CD4-positive, alpha-beta T cell treated with Interleukin-12 subunit alpha and Interleukin-12 subunit beta, for 1 hour (primary cell): ENCODE results near the gene SUSD3.
"Not testable (repeated sequence)": the region's sequence is repeated elsewhere in the genome, so short reads cannot be mapped to it uniquely, and the experiment has no call there.

ENCODE experiments used
- DNase-seq: peaks from one replicate; pipeline ENCODE4 v3.0.0-alpha.2; 2020

SUSD3 gene

GRCh38 chr9:93058355-93059010 lies at the start of gene SUSD3:
TSS of gene SUSD3 (plus strand) at chr9:93058701. CDS start at chr9:93058743, 42 bp downstream.
- peak; percentile 77 for DNase-seq

GRCh38 chr9:93009337-93010015 lies 49.0 kb upstream of the SUSD3 start:
- DNase-seq = no peak

- no peak for DNase-seq
Measured at GRCh38 chr9:93010056-93010455, 48.4 kb upstream of the SUSD3 start.

DNA sequence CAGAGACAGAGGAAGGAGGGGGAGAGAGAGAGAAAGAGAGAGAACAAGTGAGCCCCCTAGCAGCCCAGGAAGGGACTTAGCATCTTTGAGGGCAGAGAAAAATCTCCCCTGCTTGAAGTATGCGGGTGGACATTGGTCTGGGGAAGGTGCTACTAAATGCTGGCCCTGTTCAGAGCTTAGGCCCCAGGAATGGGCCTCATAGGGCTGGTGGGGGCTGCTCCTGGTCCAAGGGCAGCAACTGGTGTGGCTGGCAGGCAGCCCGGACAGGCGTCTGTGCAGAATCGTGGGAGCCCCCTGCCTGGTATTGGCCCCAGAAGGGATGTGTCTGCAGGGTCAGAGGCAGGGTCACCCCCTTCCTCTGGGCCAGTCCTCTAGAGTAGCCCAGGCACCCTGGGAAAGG lies 47.8 kb upstream of the SUSD3 start:
- DNase-seq = no peak

DNA sequence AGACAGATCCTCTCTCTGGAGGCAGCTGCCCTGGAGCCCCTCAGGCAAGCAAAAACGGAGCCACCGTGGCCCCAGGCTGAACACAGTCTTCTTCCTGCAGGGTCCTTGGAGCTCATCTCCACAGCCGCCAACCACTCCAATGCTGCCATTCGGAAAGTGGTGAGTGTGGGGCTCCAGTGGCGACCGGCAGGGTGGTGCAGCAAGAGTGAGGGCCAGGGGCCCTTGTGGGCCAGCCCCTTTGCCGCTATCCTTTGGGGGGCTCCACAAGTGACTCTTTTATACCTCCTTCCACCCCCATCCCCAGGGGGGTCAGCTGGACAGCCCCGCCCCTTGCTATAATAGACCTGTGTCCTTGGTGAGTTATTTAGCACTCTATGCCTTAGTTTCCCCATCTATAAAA lies 47.4 kb upstream of the SUSD3 start:
- no peak for DNase-seq

DNA sequence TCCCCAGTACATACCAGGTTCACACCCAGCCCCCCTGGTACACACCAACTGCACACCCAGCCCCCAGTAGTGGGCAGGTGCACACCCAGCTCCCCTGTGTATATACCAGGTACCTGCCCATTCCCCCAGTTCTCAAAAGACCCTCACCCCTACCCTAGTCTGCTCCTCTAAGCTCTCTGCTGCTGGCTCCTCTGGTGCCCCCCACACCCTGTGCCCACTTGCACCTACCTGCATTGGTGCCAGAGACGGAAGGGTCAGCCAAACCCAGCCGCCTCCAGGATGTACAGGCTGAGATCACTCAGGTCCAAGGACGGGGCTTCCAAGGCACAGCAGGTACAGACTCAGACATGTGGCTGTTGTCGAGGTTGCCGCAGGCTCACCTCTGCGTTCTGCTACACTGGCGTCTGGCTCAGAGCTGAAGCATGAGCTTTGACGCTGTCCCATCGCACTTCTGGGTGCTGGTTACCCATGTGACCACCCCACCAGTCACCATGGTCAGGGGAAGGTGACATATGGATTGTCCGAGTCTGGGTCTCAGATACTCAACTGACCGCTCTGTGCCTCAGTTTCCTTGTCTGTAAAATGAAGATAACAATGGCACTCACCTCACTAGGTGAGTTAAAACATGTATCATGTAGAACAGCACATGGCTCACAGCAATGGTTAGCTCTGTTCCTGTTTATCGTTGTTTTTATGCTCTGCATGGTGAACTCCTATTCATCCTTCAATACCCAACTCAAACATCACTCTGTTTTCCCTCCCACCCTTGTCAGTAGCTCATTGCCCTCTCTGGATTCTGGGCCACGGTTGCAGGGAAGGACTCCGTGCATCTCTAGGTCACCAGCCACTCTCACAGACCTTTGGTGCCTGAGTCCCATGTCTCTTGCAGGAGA lies 45.3 kb upstream of the SUSD3 start:
- DNase-seq = no peak

DNA sequence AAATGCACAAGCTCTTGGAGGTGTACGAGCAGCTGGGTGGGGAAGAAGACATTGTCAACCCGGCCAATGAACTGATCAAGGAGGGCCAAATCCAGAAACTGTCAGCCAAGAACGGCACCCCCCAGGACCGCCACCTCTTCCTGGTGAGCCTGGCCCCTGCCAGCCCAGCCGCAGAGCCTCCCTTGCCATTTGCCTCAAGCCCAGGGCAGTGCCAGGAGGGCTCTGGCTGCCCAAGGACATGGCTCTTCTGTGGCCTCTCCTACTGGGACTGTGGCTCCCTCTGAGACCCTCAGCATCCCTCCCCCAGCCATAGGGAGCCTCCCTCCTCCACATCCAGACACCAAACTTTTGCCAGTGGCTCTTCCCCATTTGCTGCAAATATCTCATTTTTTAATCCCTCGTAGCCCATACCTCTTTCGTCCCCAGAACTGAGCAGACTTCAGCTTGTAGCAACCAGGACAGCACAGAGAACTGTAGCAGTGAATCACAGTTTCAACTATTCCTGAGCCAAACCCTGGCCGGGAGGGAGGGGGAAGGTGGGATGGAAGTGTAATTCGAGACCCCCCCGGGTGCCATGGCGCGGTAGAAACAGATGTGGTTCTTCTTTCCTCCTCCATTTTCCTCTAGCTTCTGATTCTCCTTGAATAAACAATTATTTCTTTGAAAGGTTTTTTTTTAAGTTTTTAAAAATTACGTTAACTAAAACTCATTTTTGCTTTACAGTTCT lies 44.5 kb upstream of the SUSD3 start:
- DNase-seq = no peak

- DNase-seq = not testable (repeated sequence)
Measured at GRCh38 chr9:93015190-93015589, 43.3 kb upstream of the SUSD3 start.

DNA sequence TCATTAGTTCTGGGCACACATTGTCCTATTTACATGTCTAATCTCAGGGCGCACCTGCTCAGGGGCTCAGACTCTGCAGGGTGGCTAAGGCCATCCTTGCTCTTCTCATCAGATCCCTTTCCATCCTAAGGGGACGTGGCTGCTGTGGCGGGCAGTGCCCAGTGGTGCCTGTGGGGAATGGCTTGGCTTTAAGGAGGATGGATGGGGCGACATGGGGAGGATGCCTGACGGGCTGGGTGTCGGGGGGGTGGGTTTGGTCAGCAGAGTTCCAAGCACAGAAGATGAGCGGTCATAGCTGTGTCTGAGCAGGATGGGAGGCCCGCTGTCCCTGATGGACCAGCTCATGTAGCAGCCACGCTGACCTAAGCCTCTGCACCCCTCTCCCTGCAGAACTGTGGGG lies 40.9 kb upstream of the SUSD3 start:
- DNase-seq = no peak

- no peak for DNase-seq
Measured at GRCh38 chr9:93020151-93020550, 38.4 kb upstream of the SUSD3 start.

DNA sequence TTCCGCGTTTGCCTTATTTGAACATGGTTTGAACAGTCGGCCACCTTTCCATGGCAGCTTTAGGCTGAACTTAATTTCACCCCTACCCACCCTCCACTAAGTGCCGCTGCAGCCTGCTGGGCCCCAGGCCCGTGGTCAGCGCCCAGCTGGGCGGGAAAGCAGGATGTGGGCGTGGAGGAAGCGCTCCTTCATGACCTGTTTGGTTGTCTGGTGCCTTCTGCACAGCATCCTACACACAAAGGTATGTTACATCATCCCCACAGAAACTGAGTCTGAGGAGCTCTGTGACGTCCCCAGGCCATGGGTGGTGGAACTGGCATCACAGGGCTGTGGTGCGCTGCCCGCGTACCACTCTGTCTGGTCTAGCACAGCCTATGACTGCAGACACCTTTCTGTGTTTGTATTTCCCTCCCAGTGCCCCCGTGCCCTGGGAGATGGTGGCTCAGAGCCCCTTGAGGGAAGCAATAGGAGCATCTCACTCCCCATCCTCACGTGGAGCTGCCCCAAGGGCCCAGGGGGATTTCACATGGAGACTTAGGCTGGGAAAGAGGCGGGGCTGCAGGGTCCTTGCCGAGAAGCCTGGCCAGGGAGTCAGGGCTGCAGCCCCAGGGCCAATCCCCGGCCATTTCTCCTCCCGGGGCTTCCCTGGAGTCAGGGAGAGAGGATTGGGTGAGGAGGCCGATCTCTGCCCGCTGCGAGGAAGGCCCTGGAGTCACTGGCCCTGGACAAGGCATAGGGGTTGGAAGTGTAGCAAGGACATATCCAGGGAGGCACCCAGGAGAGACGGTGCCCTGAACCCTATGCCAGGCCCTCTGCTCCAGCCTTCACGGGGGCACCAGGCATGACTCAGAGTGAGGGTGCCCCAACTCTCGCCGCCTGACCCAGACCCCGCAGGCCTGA lies 37.5 kb upstream of the SUSD3 start:
- DNase-seq = peak; percentile 59

DNA sequence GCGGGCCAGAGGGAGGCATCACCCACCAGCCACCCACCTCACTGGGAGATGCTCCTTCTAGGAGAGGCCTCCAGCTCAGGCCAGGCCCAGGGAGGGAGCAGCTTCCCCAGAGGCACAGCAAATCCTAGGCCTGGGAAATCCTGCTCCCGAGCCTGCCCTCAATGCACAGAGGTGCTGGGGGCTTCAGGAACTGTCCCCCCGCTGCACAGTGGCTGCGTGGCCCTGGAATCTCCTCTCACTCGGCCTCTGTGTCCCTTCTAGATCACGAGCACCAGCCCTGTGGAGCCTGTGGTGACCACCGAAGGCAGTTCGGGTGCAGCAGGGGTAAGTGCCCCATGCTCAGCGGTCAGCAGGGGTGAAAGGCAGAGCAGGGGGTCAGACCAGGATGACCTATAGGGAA lies 36.4 kb upstream of the SUSD3 start:
- no peak for DNase-seq

- DNase-seq = no peak
Measured at GRCh38 chr9:93022721-93023520, 35.6 kb upstream of the SUSD3 start.

- DNase-seq = no peak
Measured at GRCh38 chr9:93023521-93023815, 35.0 kb upstream of the SUSD3 start.

- no peak for DNase-seq
Measured at GRCh38 chr9:93024646-93024910, 33.9 kb upstream of the SUSD3 start.

- DNase-seq = no peak
Measured at GRCh38 chr9:93024986-93025630, 33.4 kb upstream of the SUSD3 start.

- no peak for DNase-seq
Measured at GRCh38 chr9:93025736-93026135, 32.8 kb upstream of the SUSD3 start.

GRCh38 chr9:93026640-93027039 lies 31.9 kb upstream of the SUSD3 start:
- no peak for DNase-seq

DNA sequence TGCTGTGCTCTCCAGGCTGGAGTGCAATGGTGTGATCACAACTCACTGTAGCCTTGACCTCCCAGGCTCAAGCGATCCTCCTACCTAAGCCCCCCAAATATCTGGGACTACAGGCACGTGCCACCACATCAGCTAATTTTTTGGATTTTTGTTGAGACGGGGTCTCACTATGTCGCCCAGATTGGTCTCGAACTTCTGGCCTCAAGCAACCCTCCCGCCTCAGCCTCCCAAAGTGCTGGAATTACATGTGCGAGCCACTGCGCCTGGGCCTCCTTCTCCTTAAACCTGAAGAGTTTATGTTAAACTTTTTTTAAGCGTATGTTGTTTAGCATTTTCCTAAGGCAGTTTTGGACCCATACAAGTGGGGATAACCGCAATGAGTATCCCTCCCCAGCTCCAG lies 30.8 kb upstream of the SUSD3 start:
- no peak for DNase-seq

DNA sequence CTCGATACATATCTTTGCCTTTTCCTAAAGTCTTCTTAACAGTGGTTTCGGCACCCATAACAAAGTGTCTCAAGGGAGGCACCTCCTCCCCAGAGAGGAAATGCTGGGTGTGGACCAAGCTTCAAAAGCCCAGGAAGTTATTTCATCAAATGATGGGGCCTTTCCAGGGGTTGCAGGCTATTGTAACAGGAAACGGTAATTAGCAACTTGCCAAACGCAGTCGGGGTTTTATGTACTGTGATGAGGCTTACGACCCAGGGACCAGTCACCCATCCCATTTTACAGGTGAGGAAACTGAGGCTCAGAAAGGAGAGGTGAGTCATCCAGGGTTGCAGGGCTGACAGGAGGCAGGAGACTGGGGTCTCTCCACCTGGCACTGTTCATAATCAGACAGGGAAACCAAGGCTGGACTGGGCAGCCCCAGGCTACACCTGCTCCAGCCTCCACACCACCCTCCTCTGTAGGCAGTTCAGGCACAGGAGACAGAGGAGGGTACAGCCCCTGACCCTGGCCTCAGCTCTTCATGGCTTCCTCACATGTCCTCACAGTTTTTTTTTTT lies 30.0 kb upstream of the SUSD3 start:
- peak; percentile 87 for DNase-seq
